AG04449 (cell line): ENCODE data around the gene TXNDC11.

Experiments used
- CTCF ChIA-PET: fragments of 350-600 bp; formaldehyde crosslinking; extraction: SDS; loops from one replicate; lab custom pipeline; 2021; ENCODE audit warnings: antibody characterized with exemption; lab: Yijun Ruan, JAX
- POLR2A ChIA-PET: fragments of 400-600, 350-600 bp; formaldehyde crosslinking; extraction: SDS; loops from one replicate; lab custom pipeline; 2020; ENCODE audit warnings: antibody characterized with exemption, inconsistent platforms; lab: Yijun Ruan, JAX
- DNase-seq: peaks from one replicate; pipeline ENCODE4 v3.0.0-alpha.2; 2010; ENCODE audit warnings: low read depth, low spot score
- H3K4me3 ChIP-seq: 2 replicates; pipeline ENCODE4 v1.5.1; 2011; ENCODE audit warnings: low read depth, mild to moderate bottlenecking, control low read depth, low read length
- TF ChIP-seq, protein P1 (sequence below): IDR thresholded peaks from one replicate; pipeline ENCODE4 v1.5.1; 2011; ENCODE audit warnings: mild to moderate bottlenecking, moderate library complexity, low read length, control low read depth, inconsistent platforms; ENCODE audit not compliant: insufficient read depth; ENCODE audit errors: missing control alignments

Gene TXNDC11

DNA sequence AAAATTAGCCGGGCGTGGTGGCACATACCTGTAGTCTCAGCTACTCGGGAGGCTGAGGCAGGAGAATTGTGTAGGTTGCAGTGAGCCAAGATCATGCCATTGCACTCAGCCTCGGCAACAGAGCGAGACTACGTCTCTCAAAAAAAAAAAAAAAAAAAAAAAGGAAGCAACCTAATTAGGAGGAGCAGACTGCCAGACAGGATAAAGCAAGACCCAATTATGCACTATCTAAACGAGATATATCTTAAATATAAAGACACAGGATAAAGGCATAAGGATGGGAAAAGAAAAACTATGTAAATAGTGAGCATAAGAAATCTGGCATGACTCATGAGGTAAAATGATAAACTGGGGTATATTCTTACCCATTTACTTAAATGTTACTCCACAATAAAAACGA lies 4.9 kb downstream of the TXNDC11 start:
- POLR2A ChIA-PET = no interaction called here
- no peak overlapping the region for H3K4me3 ChIP-seq
- CTCF ChIA-PET = interaction anchor here (1.3 to 4.7 kb wide), 3 partner anchors 13 to 342 kb away, joined by 3 to 23 read pairs (median 4); no protein-coding TSS in a partner anchor

DNA sequence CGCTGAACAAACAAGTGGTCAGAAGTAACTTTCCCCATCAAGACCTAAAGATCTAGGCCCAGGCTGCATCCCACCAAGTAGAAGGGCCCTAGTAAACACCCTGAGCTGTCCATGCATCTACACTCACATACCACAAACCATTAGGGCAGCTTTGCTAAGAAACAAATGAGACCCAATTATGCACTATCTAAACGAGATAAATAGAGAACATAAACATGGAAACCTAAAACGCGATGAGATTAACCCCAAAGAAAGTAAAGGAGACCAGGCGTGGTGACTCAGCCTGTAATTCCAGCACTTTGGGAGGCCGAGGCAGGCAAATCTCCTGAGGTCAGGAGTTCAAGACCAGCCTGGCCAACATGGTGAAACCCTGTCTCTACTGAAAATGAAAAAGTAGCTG lies 5.8 kb downstream of the TXNDC11 start:
- H3K4me3 ChIP-seq = no peak overlapping the region
- ChIA-PET CTCF (interaction anchor here (1.3 to 4.7 kb wide), 3 partner anchors 12 to 341 kb away, joined by 4 to 23 read pairs (median 7); no protein-coding TSS in a partner anchor), POLR2A (no interaction called here)
- TF ChIP-seq, protein P1, sequence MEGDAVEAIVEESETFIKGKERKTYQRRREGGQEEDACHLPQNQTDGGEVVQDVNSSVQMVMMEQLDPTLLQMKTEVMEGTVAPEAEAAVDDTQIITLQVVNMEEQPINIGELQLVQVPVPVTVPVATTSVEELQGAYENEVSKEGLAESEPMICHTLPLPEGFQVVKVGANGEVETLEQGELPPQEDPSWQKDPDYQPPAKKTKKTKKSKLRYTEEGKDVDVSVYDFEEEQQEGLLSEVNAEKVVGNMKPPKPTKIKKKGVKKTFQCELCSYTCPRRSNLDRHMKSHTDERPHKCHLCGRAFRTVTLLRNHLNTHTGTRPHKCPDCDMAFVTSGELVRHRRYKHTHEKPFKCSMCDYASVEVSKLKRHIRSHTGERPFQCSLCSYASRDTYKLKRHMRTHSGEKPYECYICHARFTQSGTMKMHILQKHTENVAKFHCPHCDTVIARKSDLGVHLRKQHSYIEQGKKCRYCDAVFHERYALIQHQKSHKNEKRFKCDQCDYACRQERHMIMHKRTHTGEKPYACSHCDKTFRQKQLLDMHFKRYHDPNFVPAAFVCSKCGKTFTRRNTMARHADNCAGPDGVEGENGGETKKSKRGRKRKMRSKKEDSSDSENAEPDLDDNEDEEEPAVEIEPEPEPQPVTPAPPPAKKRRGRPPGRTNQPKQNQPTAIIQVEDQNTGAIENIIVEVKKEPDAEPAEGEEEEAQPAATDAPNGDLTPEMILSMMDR = no peak
- DNase-seq = no peak

More for the DNA sequence above, 4.9 kb downstream of the TXNDC11 start:
- DNase-seq = no peak
- TF ChIP-seq, protein P1 = no peak

DNA sequence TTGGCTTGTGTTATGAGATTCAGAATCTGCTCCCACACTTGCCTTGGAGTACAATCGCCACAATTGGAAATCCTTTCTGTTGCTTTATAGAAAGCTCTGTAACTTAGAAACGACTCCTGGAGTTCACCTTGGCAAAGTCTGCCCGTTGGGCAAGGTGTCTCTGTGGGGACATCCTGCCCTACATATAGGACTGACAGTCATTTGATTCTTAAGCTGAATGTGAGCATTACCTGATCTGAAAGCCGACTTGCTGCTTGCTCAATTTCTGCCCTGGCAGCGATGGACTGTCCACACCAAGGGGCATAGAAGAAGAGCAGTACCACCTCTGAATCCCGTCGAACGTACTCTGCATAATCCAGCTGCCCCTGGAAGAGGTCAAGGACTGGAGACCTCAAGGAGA lies 6.9 kb downstream of the TXNDC11 start:
- ChIA-PET POLR2A (interaction anchor here (0.5 kb wide), 1 partner anchor 19 kb away, joined by 3 read pairs; no protein-coding TSS in a partner anchor), CTCF (interaction anchor here (1.7 to 4.7 kb wide), 2 partner anchors 11 to 21 kb away, joined by 7 to 23 read pairs; no protein-coding TSS in a partner anchor)
- H3K4me3 ChIP-seq = no peak overlapping the region
- no peak for DNase-seq
- TF ChIP-seq, protein P1 = no peak

DNA sequence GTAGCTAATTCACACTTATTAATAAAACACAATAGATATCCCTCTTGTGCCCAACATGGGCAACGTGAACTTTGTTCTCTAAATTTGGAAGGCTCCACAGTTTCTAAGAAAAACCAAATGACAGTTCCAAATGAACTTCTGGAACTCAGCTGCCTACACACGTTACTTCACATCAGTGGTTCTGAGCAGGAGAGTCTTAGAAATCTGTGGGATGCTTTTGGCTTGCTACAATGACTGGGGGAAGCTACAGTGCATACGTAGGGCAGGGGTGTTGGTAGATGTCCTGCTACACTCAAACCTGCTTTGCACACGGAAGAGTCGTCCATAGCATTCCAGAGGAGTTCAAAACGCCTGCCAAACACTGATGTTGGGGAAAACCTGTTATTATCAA lies 8.0 kb downstream of the TXNDC11 start:
- no peak overlapping the region for H3K4me3 ChIP-seq
- POLR2A ChIA-PET = no interaction called here
- TF ChIP-seq, protein P1 = no peak
- CTCF ChIA-PET = interaction anchor here (0.7 to 0.8 kb wide), 2 partner anchors 10 to 62 kb away, joined by 3 to 5 read pairs; partner anchors contain the start of gene ZC3H7A
- no peak for DNase-seq

DNA sequence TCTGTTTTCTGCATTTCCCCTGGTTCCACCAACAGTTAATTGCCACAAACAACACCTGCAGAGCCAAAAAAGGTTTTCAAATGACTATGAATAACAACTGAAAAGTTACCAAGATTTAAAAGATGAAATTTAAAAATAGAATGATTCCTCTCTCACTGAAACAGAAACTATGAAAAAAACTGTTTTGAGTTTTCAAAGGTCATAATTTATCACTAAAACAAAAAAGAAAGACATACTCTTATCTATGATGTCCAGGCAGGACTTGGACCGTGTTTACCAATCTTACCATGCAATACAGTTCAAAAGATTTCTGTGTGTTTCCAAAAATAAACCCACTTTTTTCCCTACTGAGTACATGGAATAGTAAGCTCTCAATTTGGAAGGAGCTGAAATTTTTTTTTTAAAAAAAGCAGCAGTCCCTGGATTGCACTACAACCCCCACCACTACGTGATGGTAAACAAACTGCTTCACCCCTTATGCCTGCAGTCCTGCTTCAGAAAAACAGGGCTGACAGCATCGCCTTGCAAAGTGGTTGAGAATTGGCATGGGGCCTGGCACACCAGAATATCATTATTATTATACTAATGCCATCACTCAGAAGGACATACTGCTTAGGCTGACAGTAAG lies 8.5 kb downstream of the TXNDC11 start:
- POLR2A ChIA-PET = no interaction called here
- TF ChIP-seq, protein P1 = no peak
- no peak for DNase-seq
- CTCF ChIA-PET = interaction anchor here (0.7 to 0.8 kb wide), 2 partner anchors 9 to 63 kb away, joined by 3 to 5 read pairs; partner anchors contain the start of gene ZC3H7A
- no peak overlapping the region for H3K4me3 ChIP-seq

DNA sequence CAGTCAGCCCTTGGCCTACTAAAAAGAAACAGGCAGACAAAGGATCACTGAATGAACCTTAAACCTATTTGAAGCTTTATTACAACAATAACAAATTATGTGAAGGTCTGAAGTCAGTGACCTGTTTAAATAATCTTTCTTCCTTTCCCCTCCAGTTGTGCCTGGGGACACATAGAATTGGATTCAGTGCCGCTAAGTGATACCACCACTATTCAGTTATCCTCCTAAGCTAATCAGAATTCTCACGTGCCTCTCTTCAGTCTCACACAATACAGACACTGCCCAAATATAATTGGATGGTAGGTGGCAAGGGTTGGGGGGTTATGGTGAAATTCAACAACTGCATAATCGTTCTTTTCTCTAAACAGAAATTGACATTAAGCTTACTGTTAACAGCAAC lies 11.4 kb downstream of the TXNDC11 start:
- H3K4me3 ChIP-seq = no peak overlapping the region
- DNase-seq = no peak
- TF ChIP-seq, protein P1 = no peak
- ChIA-PET CTCF (interaction anchor here (1.2 kb wide), 1 partner anchor 66 kb away, joined by 5 read pairs; the partner anchor contains the start of gene ZC3H7A), POLR2A (no interaction called here)
